IMR-90 (cell line): ENCODE data around the gene CYTH4. TPM values are rescaled to one million over a fixed set of nuclear protein-coding genes. Genes with fewer than 3 reads are reported as not detected.

Experiments
- ATAC-seq: fragments of 200-7000 bp; cut with Tn5 transposase; 2 replicates; pipeline ENCODE4 v1.9.1; 2020; ENCODE audit warnings: low read depth, mild to moderate bottlenecking, moderate library complexity
- BruUV-seq: library from RNA; stranded (reverse); fragments of 400-500 nt; replicated peaks from 2 replicates; lab custom pipeline; 2021; lab: Mats Ljungman, UMichigan
- CTCF ChIA-PET: fragments of 300-600 bp; formaldehyde crosslinking; extraction: SDS; loops from one replicate; lab custom pipeline; 2021; ENCODE audit warnings: antibody characterized with exemption; lab: Yijun Ruan, JAX
- POLR2A ChIA-PET: fragments of 300-600 bp; sonication (Branson Sonifier 250); formaldehyde crosslinking; loops from one replicate; lab custom pipeline; 2022; ENCODE audit warnings: antibody characterized with exemption; ENCODE audit not compliant: unreplicated experiment; lab: Charles Lee
- DNase-seq: peaks from one replicate; pipeline ENCODE4 v3.0.0; 2013
- H2AFZ ChIP-seq: replicated peaks from 2 replicates; pipeline ENCODE3; 2013; ENCODE audit warnings: low read length, mild to moderate bottlenecking; ENCODE audit not compliant: poor library complexity
- H2AK5ac ChIP-seq: 2 replicates; pipeline ENCODE4 v1.6.1; 2013; ENCODE audit warnings: low read depth, low read length, inconsistent platforms
- H2AK9ac ChIP-seq: replicated peaks from 2 replicates; pipeline ENCODE3; 2013; ENCODE audit warnings: mild to moderate bottlenecking, low read depth, low read length, moderate library complexity; ENCODE audit not compliant: poor library complexity
- H2BK120ac ChIP-seq: 2 replicates; pipeline ENCODE4 v1.6.1; 2013; ENCODE audit warnings: low read depth, low read length, inconsistent platforms
- H2BK15ac ChIP-seq: 3 replicates; pipeline ENCODE4 v1.6.1; 2013; ENCODE audit warnings: low read depth, low read length, inconsistent platforms
- H2BK20ac ChIP-seq: 2 replicates; pipeline ENCODE4 v1.6.1; 2013; ENCODE audit warnings: low read depth, mild to moderate bottlenecking, inconsistent platforms, low read length, moderate library complexity
- H2BK5ac ChIP-seq: 2 replicates; pipeline ENCODE4 v1.6.1; 2013; ENCODE audit warnings: mild to moderate bottlenecking, low read depth, low read length, inconsistent platforms; ENCODE audit not compliant: poor library complexity, severe bottlenecking
- H3K14ac ChIP-seq: replicated peaks from 2 replicates; pipeline ENCODE4 v1.6.1; 2013; ENCODE audit warnings: low read depth, low read length, inconsistent platforms
- H3K18ac ChIP-seq: 2 replicates; pipeline ENCODE4 v1.6.1; 2013; ENCODE audit warnings: low read depth, low read length, control low read depth
- H3K23ac ChIP-seq: 2 replicates; pipeline ENCODE4 v1.6.1; 2013; ENCODE audit warnings: low read depth, low read length, inconsistent platforms
- H3K27ac ChIP-seq: 2 replicates; pipeline ENCODE4 v1.5.1; 2013; ENCODE audit warnings: mild to moderate bottlenecking, control low read depth, low read length; ENCODE audit not compliant: insufficient read depth
- H3K27me3 ChIP-seq: 2 replicates; pipeline ENCODE4 v1.6.1; 2013; ENCODE audit warnings: low read length; ENCODE audit not compliant: control insufficient read depth, insufficient read depth
- H3K36me3 ChIP-seq: 2 replicates; pipeline ENCODE4 v1.6.1; 2013; ENCODE audit warnings: low read length, mixed read lengths; ENCODE audit not compliant: control insufficient read depth, insufficient read depth
- H3K4ac ChIP-seq: 2 replicates; pipeline ENCODE4 v1.6.1; 2013; ENCODE audit warnings: low read depth, low read length, inconsistent platforms
- H3K4me1 ChIP-seq: 2 replicates; pipeline ENCODE4 v1.6.1; 2013; ENCODE audit warnings: low read length, mixed read lengths; ENCODE audit not compliant: control insufficient read depth, insufficient read depth
- H3K4me2 ChIP-seq: 2 replicates; pipeline ENCODE4 v1.6.1; 2013; ENCODE audit warnings: low read depth, mild to moderate bottlenecking, control low read depth, low read length, moderate library complexity
- H3K4me3 ChIP-seq: 2 replicates; pipeline ENCODE4 v1.5.1; 2013; ENCODE audit warnings: low read depth, mild to moderate bottlenecking, control low read depth, low read length, moderate library complexity; ENCODE audit not compliant: insufficient read depth
- H3K56ac ChIP-seq: 2 replicates; pipeline ENCODE4 v1.6.1; 2013; ENCODE audit warnings: low read length, inconsistent platforms; ENCODE audit not compliant: insufficient read depth; ENCODE audit errors: extremely low read depth
- H3K79me1 ChIP-seq, 2 experiments: 2 replicates each; pipeline ENCODE4 v1.6.1; 2013; ENCODE audit warnings: low read length in 2 of 2, inconsistent platforms in 1 of 2, low read depth in 1 of 2
- H3K9ac ChIP-seq: 2 replicates; pipeline ENCODE4 v1.6.1; 2013; ENCODE audit warnings: low read depth, low read length, control low read depth
- H3K9me1 ChIP-seq: 2 replicates; pipeline ENCODE4 v1.6.1; 2013; ENCODE audit warnings: low read length, inconsistent platforms; ENCODE audit not compliant: insufficient read depth
- H3K9me3 ChIP-seq: 2 replicates; pipeline ENCODE4 v1.6.1; 2013; ENCODE audit warnings: low read length; ENCODE audit not compliant: control insufficient read depth, insufficient read depth
- H4K20me1 ChIP-seq: 2 replicates; pipeline ENCODE4 v1.6.1; 2013; ENCODE audit warnings: low read length, inconsistent platforms; ENCODE audit not compliant: insufficient read depth
- H4K5ac ChIP-seq: 2 replicates; pipeline ENCODE4 v1.6.1; 2013; ENCODE audit warnings: mild to moderate bottlenecking, low read depth, low read length, control low read depth
- H4K8ac ChIP-seq, 2 experiments: 2 replicates each; pipeline ENCODE4 v1.6.1; 2013; ENCODE audit warnings: low read depth in 2 of 2, low read length in 2 of 2, control low read depth in 1 of 2, inconsistent platforms in 1 of 2
- H4K91ac ChIP-seq: 2 replicates; pipeline ENCODE4 v1.6.1; 2013; ENCODE audit warnings: low read depth, low read length, inconsistent platforms; ENCODE audit not compliant: insufficient read depth
- BHLHE40 ChIP-seq: fragments of 150-350 bp; IDR thresholded peaks from 2 replicates; pipeline ENCODE4 v1.6.1; 2016; ENCODE audit warnings: mild to moderate bottlenecking, low read depth, low read length
- CEBPB ChIP-seq: IDR thresholded peaks from 2 replicates; pipeline ENCODE4 v1.6.1; 2012; ENCODE audit warnings: low read depth, low read length, improper control_type of control experiment
- CHD1 ChIP-seq: IDR thresholded peaks from 2 replicates; pipeline ENCODE4 v1.6.1; 2012; ENCODE audit warnings: low read depth, low read length, improper control_type of control experiment
- CTCF ChIP-seq: conservative IDR thresholded peaks from 2 replicates; pipeline ENCODE4 v1.5.1; 2012; ENCODE audit warnings: mild to moderate bottlenecking, low read depth, low read length, improper control_type of control experiment
- ELK1 ChIP-seq: fragments of 150-350 bp; IDR thresholded peaks from 2 replicates; pipeline ENCODE4 v1.6.1; 2016; ENCODE audit warnings: low read depth, mild to moderate bottlenecking, low read length, moderate library complexity, borderline replicate concordance
- FOS ChIP-seq: fragments of 150-350 bp; IDR thresholded peaks from 2 replicates; pipeline ENCODE4 v1.6.1; 2016; ENCODE audit warnings: low read depth, low read length
- MAZ ChIP-seq: IDR thresholded peaks from 2 replicates; pipeline ENCODE4 v1.6.1; 2012; ENCODE audit warnings: low read depth, mild to moderate bottlenecking, low read length, improper control_type of control experiment, moderate library complexity, borderline replicate concordance
- MXI1 ChIP-seq: IDR thresholded peaks from 2 replicates; pipeline ENCODE4 v1.6.1; 2012; ENCODE audit warnings: low read depth, mild to moderate bottlenecking, low read length, moderate library complexity, borderline replicate concordance
- NFE2L2 ChIP-seq: fragments of 150-350 bp; IDR thresholded peaks from 2 replicates; pipeline ENCODE4 v1.6.1; 2016; ENCODE audit warnings: low read depth, mild to moderate bottlenecking, low read length
- POLR2A ChIP-seq: IDR thresholded peaks from 2 replicates; pipeline ENCODE4 v1.6.1; 2012; ENCODE audit warnings: mild to moderate bottlenecking, low read depth, low read length
- RAD21 ChIP-seq: IDR thresholded peaks from 2 replicates; pipeline ENCODE4 v1.6.1; 2012; ENCODE audit warnings: low read length, improper control_type of control experiment
- RCOR1 ChIP-seq: IDR thresholded peaks from 2 replicates; pipeline ENCODE4 v1.6.1; 2012; ENCODE audit warnings: mild to moderate bottlenecking, low read length, improper control_type of control experiment; ENCODE audit not compliant: insufficient replicate concordance
- SMC3 ChIP-seq: fragments of 150-350 bp; IDR thresholded peaks from 2 replicates; pipeline ENCODE4 v1.6.1; 2016; ENCODE audit warnings: low read depth, mild to moderate bottlenecking, antibody characterized with exemption, low read length, moderate library complexity
- USF2 ChIP-seq: fragments of 150-350 bp; IDR thresholded peaks from 2 replicates; pipeline ENCODE4 v1.6.1; 2017; ENCODE audit warnings: mild to moderate bottlenecking, antibody characterized with exemption, low read length, low read depth
- WGBS, 2 experiments: methylation state at CpG; one replicate each; pipeline versions ENCODE4 v1.1.5 to v1.1.7; 2013; ENCODE audit warnings: missing lambda C conversion rate in 2 of 2; ENCODE audit not compliant: insufficient read length in 1 of 2; ENCODE audit errors: extremely low coverage in 2 of 2; 5-methylcytosine and 5-hydroxymethylcytosine counted together
- dilution Hi-C: fragments of 300-500 bp; cut with HindIII; formaldehyde crosslinking; loops from one replicate; pipeline ENCODE4 v1.14.3; 2018; ENCODE audit warnings: low sequenced_read_pairs; ENCODE audit not compliant: unreplicated experiment
- in situ Hi-C: fragments of 300-500 bp; cut with MboI; formaldehyde crosslinking; loops from 3 replicates; pipeline ENCODE4 v1.14.3; 2019; ENCODE audit warnings: low sequenced_read_pairs, inconsistent platforms, mixed read lengths
- intact Hi-C: fragments of 100-400 bp; cut with micrococcal nuclease; formaldehyde crosslinking; loops from 2 replicates; pipeline ENCODE4 v1.10.0; 2022
- polyA plus RNA-seq, 3 experiments: library from polyadenylated mRNA; depleted of rRNA; stranded (reverse); fragments of >200 nt; gene quantifications; 2 replicates each; pipeline ENCODE4 v1.2.3, GENCODE V29; 2012; ENCODE audit warnings: low replicate concordance in 1 of 3
- total RNA-seq: library from RNA; depleted of rRNA; stranded (reverse); fragments of >200 nt; gene quantifications from 2 replicates; pipeline ENCODE4 v1.2.3, GENCODE V29; 2012

The CYTH4 gene
- total and polyA plus RNA-seq, 2 of the 4 experiments (the other 2 are of a cell fraction), result 0.36 to 0.55 TPM

- no peak overlapping the region for H4K5ac ChIP-seq
- H3K14ac ChIP-seq, result no peak overlapping the region
- H3K27ac ChIP-seq, result no peak overlapping the region
- intact Hi-C loops, result loop anchor here (1.0 kb wide), 1 partner anchor 95 kb away; no protein-coding TSS in a partner anchor
- ATAC-seq (peak; percentile 81), DNase-seq (peak; percentile 51)
- 19% methylated on average over 8 of the region's 14 CpGs; no CpG with 5 or more reads in 1 of the 2 experiments for WGBS, 2 experiments
- peak overlapping the region; percentile 25 for H2AK9ac ChIP-seq
- peak overlapping the region; percentile 77 for H2AFZ ChIP-seq
- in situ Hi-C loops, result no loop called here
- H4K8ac ChIP-seq, result no peak overlapping the region; a peak in 1 of 4 replicates
- no peak overlapping the region for H2BK5ac ChIP-seq
- H3K27me3 ChIP-seq, result peaks cover 9% of the 10 kb centered on the region
- H2BK15ac ChIP-seq, result no peak overlapping the region
- H3K23ac ChIP-seq, result no peak overlapping the region
- H3K79me1 ChIP-seq, result no peaks in the 10 kb centered on the region
- H3K56ac ChIP-seq, result no peak overlapping the region
- no peak overlapping the region for H3K18ac ChIP-seq
- peaks cover 13% of the 10 kb centered on the region for H3K9me3 ChIP-seq
- H3K4me1 ChIP-seq, result peaks cover 2% of the 10 kb centered on the region
- no peaks in the 10 kb centered on the region for H3K36me3 ChIP-seq
- no peak overlapping the region for H2AK5ac ChIP-seq
- no peak overlapping the region for H3K4me2 ChIP-seq
- BruUV-seq, result no TSS peak
- dilution Hi-C loops, result no loop called here
- no peak overlapping the region for H4K91ac ChIP-seq
- 0 out of 2 replicates have a peak overlapping the region, but pooled peaks have one; percentile 13 for H3K4ac ChIP-seq
- H3K4me3 ChIP-seq, result no peak overlapping the region
- H2BK120ac ChIP-seq, result 0 out of 2 replicates have a peak overlapping the region, but pooled peaks have one; percentile 29
- H3K9me1 ChIP-seq, result no peaks in the 10 kb centered on the region
- POLR2A ChIA-PET, result no interaction called here
- no peak overlapping the region for H2BK20ac ChIP-seq
- no peak overlapping the region for H3K9ac ChIP-seq
- no peaks in the 10 kb centered on the region for H4K20me1 ChIP-seq
- no peak for TF ChIP-seq MXI1
- no peak for TF ChIP-seq POLR2A
- TF ChIP-seq RAD21, result peak; percentile 63
- TF ChIP-seq CHD1, result no peak
- no peak for TF ChIP-seq ELK1
- no peak for TF ChIP-seq FOS
- no peak for TF ChIP-seq MAZ
- TF ChIP-seq USF2, result no peak
- peak; percentile 67 for TF ChIP-seq SMC3
- no peak for TF ChIP-seq RCOR1
- no peak for TF ChIP-seq BHLHE40
- no peak for TF ChIP-seq NFE2L2
- TF ChIP-seq CEBPB, result no peak
- peak; percentile 79 for TF ChIP-seq CTCF
- CTCF ChIA-PET, result interaction anchor here (0.8 to 1.8 kb wide), 8 partner anchors 9 to 129 kb away, joined by 3 to 5 read pairs (median 3); no protein-coding TSS in a partner anchor
These were observed 21.4 kb upstream of the CYTH4 start for GRCh38 chr22:37260901-37261336.
